ENCODE data around the gene CPA3.

- no peak for TF ChIP-seq POLR2A (IDR thresholded peaks at IDR 0.05)
- TF ChIP-seq, protein P1, sequence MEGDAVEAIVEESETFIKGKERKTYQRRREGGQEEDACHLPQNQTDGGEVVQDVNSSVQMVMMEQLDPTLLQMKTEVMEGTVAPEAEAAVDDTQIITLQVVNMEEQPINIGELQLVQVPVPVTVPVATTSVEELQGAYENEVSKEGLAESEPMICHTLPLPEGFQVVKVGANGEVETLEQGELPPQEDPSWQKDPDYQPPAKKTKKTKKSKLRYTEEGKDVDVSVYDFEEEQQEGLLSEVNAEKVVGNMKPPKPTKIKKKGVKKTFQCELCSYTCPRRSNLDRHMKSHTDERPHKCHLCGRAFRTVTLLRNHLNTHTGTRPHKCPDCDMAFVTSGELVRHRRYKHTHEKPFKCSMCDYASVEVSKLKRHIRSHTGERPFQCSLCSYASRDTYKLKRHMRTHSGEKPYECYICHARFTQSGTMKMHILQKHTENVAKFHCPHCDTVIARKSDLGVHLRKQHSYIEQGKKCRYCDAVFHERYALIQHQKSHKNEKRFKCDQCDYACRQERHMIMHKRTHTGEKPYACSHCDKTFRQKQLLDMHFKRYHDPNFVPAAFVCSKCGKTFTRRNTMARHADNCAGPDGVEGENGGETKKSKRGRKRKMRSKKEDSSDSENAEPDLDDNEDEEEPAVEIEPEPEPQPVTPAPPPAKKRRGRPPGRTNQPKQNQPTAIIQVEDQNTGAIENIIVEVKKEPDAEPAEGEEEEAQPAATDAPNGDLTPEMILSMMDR (IDR thresholded peaks at IDR 0.05): no peak
These were observed 57.4 kb downstream of the CPA3 start for GRCh38 chr3:148922467-148922866.
